ENCODE results near the gene TMEM181. TPM values are rescaled to one million over a fixed set of nuclear protein-coding genes. Genes with fewer than 3 reads are reported as not detected.

Gene TMEM181
- polyA plus RNA-seq, 1 experiment: 20.6 TPM

- CTCF ChIA-PET: interaction anchor here (1.2 kb wide), 1 partner anchor 344 kb away, joined by 4 read pairs; no protein-coding TSS in a partner anchor
- Histone ChIP-seq H3K36me3 (ENCODE audit: control insufficient read depth, insufficient read depth, low read length) (no peaks in the 10 kb centered on the region; the same call in 1 of the 2 replicates), H3K27me3 (ENCODE audit: control insufficient read depth, insufficient read depth, low read length) (no peaks in the 10 kb centered on the region), H3K4me3 (ENCODE audit: low read depth, low read length) (no peak overlapping the region)
- POLR2A ChIA-PET: no interaction called here
- TF ChIP-seq, protein P1, sequence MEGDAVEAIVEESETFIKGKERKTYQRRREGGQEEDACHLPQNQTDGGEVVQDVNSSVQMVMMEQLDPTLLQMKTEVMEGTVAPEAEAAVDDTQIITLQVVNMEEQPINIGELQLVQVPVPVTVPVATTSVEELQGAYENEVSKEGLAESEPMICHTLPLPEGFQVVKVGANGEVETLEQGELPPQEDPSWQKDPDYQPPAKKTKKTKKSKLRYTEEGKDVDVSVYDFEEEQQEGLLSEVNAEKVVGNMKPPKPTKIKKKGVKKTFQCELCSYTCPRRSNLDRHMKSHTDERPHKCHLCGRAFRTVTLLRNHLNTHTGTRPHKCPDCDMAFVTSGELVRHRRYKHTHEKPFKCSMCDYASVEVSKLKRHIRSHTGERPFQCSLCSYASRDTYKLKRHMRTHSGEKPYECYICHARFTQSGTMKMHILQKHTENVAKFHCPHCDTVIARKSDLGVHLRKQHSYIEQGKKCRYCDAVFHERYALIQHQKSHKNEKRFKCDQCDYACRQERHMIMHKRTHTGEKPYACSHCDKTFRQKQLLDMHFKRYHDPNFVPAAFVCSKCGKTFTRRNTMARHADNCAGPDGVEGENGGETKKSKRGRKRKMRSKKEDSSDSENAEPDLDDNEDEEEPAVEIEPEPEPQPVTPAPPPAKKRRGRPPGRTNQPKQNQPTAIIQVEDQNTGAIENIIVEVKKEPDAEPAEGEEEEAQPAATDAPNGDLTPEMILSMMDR (IDR thresholded peaks at IDR 0.05; ENCODE audit: insufficient read depth, low read depth, low read length): no peak
- no peak for DNase-seq (ENCODE audit: low read depth)
These were observed 4.6 kb downstream of the TMEM181 start for GRCh38 chr6:158564243-158565121.

DNA sequence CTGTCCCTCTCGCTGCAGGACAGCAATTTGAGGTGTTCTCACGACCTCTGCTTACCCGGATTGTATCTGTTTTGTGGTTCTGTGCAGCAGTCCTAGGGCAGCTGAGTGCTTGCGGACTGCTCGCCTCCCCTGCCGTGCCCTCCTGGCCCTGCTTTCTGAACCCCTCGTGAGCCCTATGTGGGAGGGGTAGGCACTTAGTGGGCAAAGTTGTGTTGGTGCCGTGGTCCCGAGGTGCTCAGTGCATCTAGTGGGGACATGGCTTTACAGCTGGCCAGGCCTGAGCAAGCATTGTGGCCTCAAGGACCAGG is 5.2 kb downstream of the TMEM181 start:
- no peak for DNase-seq (ENCODE audit: low read depth)
- ChIA-PET POLR2A (no interaction called here), CTCF (no interaction called here)
- no peaks in the 10 kb centered on the region; the same call in 1 of the 2 replicates for H3K36me3 ChIP-seq (ENCODE audit: control insufficient read depth, insufficient read depth, low read length)
- TF ChIP-seq, protein P1 (IDR thresholded peaks at IDR 0.05; ENCODE audit: insufficient read depth, low read depth, low read length): no peak
- H3K27me3 ChIP-seq (ENCODE audit: control insufficient read depth, insufficient read depth, low read length): no peaks in the 10 kb centered on the region
- no peak overlapping the region for H3K4me3 ChIP-seq (ENCODE audit: low read depth, low read length)

DNA sequence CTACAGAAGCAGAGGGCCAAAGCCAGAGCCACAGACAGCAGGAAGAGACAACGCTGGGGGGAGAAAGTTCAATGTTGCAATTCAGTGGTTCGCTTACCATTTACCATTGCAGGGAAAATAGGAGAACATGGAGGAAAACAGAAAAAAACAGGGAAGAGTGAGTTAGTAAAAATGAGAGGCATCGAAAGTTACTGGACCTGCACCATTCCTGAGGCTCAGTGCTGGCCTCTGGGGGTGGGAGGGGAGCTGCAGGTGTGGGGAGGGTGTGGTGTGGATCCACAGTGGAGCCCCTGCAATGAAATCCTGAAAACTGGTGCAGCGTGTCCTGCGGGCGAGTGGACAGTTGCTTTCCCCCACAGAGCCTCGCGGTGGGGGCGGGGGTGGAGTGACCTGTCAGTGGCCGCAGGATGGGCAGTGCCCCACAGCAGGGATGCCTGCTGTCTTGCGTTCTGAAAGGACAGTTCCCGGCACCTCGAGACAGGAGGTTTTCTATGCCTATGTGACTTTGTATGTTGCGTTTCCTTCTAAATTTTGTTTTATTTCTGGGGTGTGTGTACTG is 5.7 kb downstream of the TMEM181 start:
- no peak for DNase-seq (ENCODE audit: low read depth)

GRCh38 chr6:158566207-158566818 is 6.4 kb downstream of the TMEM181 start:
- Histone ChIP-seq H3K36me3 (ENCODE audit: control insufficient read depth, insufficient read depth, low read length) (no peaks in the 10 kb centered on the region; the same call in 1 of the 2 replicates), H3K27me3 (ENCODE audit: control insufficient read depth, insufficient read depth, low read length) (no peaks in the 10 kb centered on the region), H3K4me3 (ENCODE audit: low read depth, low read length) (no peak overlapping the region)
- ChIA-PET POLR2A (no interaction called here), CTCF (no interaction called here)
- TF ChIP-seq, protein P1 (IDR thresholded peaks at IDR 0.05; ENCODE audit: insufficient read depth, low read depth, low read length): no peak
- DNase-seq (ENCODE audit: low read depth): no peak

More for the DNA sequence above, 5.7 kb downstream of the TMEM181 start:
- Histone ChIP-seq H3K27me3 (ENCODE audit: control insufficient read depth, insufficient read depth, low read length) (no peaks in the 10 kb centered on the region), H3K4me3 (ENCODE audit: low read depth, low read length) (no peak overlapping the region), H3K36me3 (ENCODE audit: control insufficient read depth, insufficient read depth, low read length) (no peaks in the 10 kb centered on the region; the same call in 1 of the 2 replicates)
- ChIA-PET CTCF (no interaction called here), POLR2A (no interaction called here)
- TF ChIP-seq, protein P1 (IDR thresholded peaks at IDR 0.05; ENCODE audit: insufficient read depth, low read depth, low read length): peak; percentile 5; the same call in 1 of the 2 replicates

GRCh38 chr6:158567152-158567551 is 7.3 kb downstream of the TMEM181 start:
- TF ChIP-seq, protein P1 (IDR thresholded peaks at IDR 0.05; ENCODE audit: insufficient read depth, low read depth, low read length): no peak
- no peak overlapping the region for H3K4me3 ChIP-seq (ENCODE audit: low read depth, low read length)
- no peak for DNase-seq (ENCODE audit: low read depth)
- H3K27me3 ChIP-seq (ENCODE audit: control insufficient read depth, insufficient read depth, low read length): no peaks in the 10 kb centered on the region
- H3K36me3 ChIP-seq (ENCODE audit: control insufficient read depth, insufficient read depth, low read length): no peaks in the 10 kb centered on the region; the same call in 1 of the 2 replicates
- CTCF ChIA-PET: interaction anchor here (0.8 kb wide), 1 partner anchor 139 kb away, joined by 4 read pairs; no protein-coding TSS in a partner anchor
- POLR2A ChIA-PET: no interaction called here

Data from BJ (cell line).